Activated naive CD4-positive, alpha-beta T cell (primary cell): Measurements from ENCODE around the gene TP53TG3C.
"Not testable (repeated sequence)": the region's sequence is repeated elsewhere in the genome, so short reads cannot be mapped to it uniquely, and the experiment has no call there.

Source experiments
- DNase-seq, 4 experiments: peaks; one replicate each; lab custom pipeline; 2025; lab: John Stamatoyannopoulos, UW

TP53TG3C gene, protein sequence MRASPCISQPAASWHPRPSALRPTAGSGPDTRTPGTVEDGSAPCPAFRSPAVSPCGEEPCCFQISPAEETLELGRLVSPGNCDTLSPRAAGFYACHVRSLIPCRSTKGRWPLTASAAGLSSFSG

GRCh38 chr16:33193926-33194325 is at the start of gene TP53TG3C:
TSS of gene TP53TG3C (plus strand) at chr16:33194226. CDS start at chr16:33194294, 68 bp downstream.
- not testable (repeated sequence) for DNase-seq
